DMS114 treated with DMSO at 0.1 percent for 48 hours (cell line): ENCODE results near the gene C7orf25.

ENCODE experiments used
- DNase-seq: peaks from one replicate; lab custom pipeline; 2025; ENCODE audit not compliant: unreplicated experiment; lab: John Stamatoyannopoulos, UW

Gene C7orf25

GRCh38 chr7:42911454-42912447, at the start of gene C7orf25:
Gene C7orf25, minus strand, starts transcription at chr7:42912070. Its CDS starts 1,170 bp downstream, at chr7:42910900.
- DNase-seq: peak; percentile 87

GRCh38 chr7:42961170-42961569, 49.3 kb upstream of the C7orf25 start:
- DNase-seq: no peak

GRCh38 chr7:42960762-42961161, 48.9 kb upstream of the C7orf25 start:
- no peak for DNase-seq

DNA sequence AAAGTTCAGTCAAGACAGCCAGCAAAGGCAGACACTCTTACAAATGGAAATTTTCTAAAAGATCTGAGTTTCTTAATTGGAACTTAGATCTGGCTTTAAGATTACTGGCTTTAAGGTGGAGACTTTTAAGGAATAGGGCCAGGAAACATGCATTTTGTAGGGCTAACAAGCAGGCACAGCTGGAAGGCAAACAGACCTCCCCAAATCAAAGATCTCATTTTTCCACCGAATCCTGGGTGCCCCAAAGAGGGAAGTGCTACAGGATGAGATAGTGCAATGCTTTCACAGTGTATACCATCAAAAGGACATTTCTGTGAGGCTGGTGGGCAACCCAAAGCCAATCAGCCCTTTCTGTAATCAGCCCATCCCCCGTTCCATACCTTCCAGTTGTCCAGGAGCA, 47.7 kb upstream of the C7orf25 start:
- DNase-seq: no peak

DNA sequence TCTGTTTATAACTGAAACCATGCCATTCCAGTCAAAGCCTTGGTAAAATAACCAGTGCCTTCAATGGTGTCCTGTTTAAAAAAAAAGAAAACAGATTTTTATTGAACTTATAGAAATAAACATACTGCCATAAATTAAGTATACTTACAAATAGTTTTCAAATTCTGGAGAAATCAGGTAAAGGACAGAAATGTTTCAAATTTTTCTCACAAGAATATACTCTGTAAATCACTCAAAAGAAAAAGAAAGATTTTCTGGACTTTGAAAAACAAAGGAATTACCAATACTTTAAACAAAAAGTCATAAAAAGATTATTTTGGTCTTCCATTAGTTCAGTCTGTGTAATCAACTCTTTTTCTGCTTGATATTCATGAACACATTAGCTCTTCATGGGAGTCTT, 44.2 kb upstream of the C7orf25 start:
- no peak for DNase-seq

GRCh38 chr7:42953994-42954393, 42.1 kb upstream of the C7orf25 start:
- no peak for DNase-seq

DNA sequence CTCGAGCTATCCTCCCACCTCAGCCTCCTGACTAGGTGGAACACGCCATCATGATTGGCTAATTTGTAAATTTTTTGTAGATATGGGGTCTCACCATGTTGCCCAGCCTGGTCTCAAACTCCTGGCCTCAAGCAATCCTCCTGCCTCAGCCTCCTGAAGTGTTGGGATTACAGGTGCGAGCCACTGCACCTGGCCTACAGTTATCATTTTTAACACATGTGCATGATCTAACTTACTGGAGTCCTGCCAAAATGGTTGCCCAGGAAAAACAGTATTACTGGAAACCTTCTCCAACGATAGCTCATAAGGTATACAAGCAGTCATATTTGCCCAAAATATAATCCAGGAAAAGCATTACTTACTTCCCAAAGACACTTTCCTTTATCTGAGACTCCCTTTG, 40.5 kb upstream of the C7orf25 start:
- no peak for DNase-seq

DNA sequence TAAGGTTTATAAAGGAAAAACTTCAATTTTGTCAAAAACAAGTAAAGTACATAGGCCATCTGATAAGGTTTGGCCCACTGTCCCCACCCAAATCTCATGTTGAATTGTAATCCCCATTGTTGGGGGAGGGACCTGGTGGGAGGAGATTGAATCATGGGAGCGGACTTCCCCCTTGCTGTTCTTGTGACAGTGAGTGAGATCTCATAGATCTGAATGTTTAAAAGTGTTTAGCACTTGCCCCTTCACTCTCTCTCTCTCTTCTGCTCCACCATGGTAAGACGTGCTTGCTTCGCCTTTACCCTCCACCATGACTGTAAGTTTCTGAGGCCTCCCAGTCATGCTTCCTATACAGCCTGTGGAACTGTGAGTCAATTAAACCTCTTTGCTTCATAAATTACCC, 38.5 kb upstream of the C7orf25 start:
- no peak for DNase-seq

GRCh38 chr7:42947521-42947920, 35.7 kb upstream of the C7orf25 start:
- no peak for DNase-seq

GRCh38 chr7:42946627-42946950, 34.7 kb upstream of the C7orf25 start:
- DNase-seq: no peak

GRCh38 chr7:42945821-42946626, 34.2 kb upstream of the C7orf25 start:
- no peak for DNase-seq

DNA sequence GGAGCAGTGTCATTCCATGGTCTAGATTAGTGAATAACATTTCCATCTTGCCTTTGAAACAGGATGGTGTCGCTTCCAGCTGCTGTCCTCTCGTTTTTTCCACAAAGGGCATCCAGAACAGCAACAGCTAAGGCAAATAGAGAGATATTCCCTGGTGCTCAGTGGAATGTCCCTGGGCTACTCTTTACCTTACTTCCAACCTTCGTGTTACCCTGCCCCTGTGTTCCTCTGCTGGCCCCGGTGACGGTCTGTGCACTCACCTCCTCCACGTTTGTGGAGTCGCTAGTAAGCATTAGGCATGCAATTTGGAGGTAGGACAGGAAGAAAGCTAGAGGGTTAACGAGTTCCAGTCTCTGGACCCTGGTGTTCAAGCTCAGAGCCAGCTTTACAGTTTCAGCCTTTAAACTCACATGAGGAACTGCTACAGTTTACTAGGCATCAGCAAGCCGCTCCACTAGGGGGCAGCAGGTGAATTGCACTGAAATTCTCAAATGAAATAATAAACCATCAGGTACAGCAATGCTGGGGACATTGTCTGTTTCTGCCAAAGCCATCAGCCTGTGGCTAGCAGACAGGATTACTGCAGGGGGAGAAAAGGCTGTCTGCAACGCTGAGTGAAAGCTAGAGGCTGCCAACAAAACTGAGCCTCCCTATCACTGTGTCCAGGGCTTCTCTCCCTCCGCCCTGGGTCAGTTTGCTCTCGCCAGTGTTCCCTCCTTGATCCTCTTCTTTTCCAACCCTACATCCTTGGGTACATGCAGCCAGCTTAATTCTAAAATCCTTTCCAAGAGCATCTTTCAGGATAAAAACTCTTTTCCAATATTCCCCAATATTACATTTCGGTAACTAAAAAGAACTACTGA, 29.3 kb upstream of the C7orf25 start:
- peak; percentile 44 for DNase-seq

DNA sequence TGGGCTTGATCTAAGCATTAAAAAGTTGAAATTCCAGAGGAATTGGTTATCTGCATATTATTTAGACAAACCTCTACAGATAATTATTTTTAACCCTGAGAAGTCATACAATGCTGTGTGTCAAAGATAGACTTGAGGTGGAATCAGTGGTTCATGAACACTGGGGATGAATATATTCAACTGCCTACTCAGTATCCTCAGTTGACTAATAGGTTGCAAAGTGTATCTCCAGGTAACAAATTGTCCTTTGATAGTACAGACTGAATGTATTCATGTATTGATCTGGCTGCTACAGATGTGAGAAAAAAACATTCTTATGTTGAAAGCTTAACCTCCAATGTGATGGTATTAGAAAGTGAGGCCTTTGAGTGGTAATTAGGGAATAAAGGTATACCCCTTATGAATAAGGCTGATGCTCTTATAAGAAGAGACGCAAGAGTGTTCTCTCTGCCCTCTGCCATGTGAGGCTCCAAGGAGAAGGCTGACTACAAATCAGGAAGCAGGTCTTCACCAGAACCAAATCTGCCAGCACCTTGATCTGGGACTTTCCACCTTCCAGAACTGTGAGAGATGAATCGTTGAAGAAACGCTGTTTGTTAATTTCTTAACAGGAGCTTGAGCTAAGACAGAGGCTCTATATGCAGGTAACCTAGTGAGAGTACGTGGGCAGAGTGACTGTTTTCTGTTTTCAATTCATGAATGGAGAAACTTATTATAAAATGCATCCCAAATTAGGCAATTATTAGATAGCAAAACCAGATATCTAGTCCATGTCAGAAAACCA, 27.8 kb upstream of the C7orf25 start:
- no peak for DNase-seq

DNA sequence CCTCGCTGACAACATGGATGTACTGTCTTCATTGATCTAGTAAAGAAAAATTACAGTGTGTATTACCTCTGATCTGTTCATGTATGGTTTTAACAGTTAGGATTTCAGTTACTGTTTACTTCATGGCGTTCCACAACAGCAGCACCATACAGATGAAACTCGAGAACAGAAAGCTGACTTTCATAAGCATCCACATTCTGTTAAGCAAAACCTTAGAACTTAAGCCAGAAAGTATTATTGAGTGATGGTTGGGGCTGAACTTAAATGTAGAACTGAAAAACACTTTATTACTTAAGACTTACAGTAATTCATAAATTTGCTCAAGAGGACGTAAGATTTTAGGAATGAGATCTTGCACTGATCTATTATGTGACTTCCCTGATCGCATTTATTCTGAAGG, 24.0 kb upstream of the C7orf25 start:
- DNase-seq: no peak

DNA sequence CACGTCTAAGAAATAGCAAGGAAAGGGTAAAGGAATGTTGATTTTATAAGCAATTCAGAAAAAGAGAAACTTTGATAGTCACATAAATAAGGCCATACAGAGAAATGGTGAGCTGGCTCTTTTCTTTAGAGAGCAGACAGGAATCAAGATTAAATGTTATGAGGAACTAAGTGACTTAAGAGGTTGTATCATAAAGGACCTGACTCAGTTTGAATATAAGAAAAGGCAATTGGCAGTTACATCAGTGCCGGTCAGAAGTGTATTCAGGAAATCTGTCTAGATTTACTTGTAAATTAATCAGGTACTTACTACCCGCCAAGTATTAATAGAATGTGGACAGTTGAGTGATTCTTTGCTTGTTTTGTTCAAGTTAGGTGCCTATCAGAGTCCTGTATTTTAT, 22.4 kb upstream of the C7orf25 start:
- no peak for DNase-seq

- no peak for DNase-seq
These were observed 21.1 kb upstream of the C7orf25 start for GRCh38 chr7:42932811-42933591.

- DNase-seq: peak; percentile 99
These were observed 20.2 kb upstream of the C7orf25 start, which contains the start of the genes MRPL32 and PSMA2 for GRCh38 chr7:42931834-42932651. Gene MRPL32, plus strand, starts transcription at chr7:42932376. Its CDS starts 11 bp downstream, at chr7:42932387. Gene PSMA2, minus strand, starts transcription at chr7:42932174. Its CDS starts 16 bp downstream, at chr7:42932158.

- DNase-seq: no peak
These were observed 19.6 kb upstream of the C7orf25 start for GRCh38 chr7:42931447-42931833.
